PFSK-1 (cell line): Measurements from ENCODE around the gene FOXP2.

Source experiments
- FOXP2 ChIP-seq: optimal IDR thresholded peaks from 2 replicates; pipeline ENCODE3; 2011; ENCODE audit warnings: borderline replicate concordance, control low read depth, inconsistent platforms; ENCODE audit not compliant: insufficient read depth; ENCODE audit errors: extremely low read length, extremely low read depth
- POLR2AphosphoS5 ChIP-seq: IDR thresholded peaks from 2 replicates; pipeline ENCODE4 v1.6.1; 2012; ENCODE audit warnings: low read depth, mild to moderate bottlenecking, control low read depth, low read length, moderate library complexity
- REST ChIP-seq, 2 experiments: IDR thresholded peaks; 2 replicates each; pipeline versions ENCODE4 v1.6.1 to v1.8.0; 2011 to 2012; ENCODE audit warnings: low read depth in 2 of 2, low read length in 2 of 2, control low read depth in 1 of 2, inconsistent platforms in 1 of 2, mild to moderate bottlenecking in 1 of 2, moderate library complexity in 1 of 2; ENCODE audit not compliant: insufficient read depth in 1 of 2
- SIN3A ChIP-seq: IDR thresholded peaks from 2 replicates; pipeline ENCODE4 v1.6.1; 2012; ENCODE audit warnings: mild to moderate bottlenecking, low read length, moderate library complexity, borderline replicate concordance; ENCODE audit not compliant: insufficient read depth
- TAF1 ChIP-seq: IDR thresholded peaks from 2 replicates; pipeline ENCODE4 v1.6.1; 2012; ENCODE audit warnings: low read length, control low read depth, borderline replicate concordance; ENCODE audit not compliant: insufficient read depth

FOXP2 gene

GRCh38 chr7:114405427-114405826 lies 9.2 kb upstream of the FOXP2 start:
- no peak for TF ChIP-seq REST (IDR thresholded peaks at IDR 0.05; ENCODE audit: insufficient read depth in 1 of 2, low read depth in 2 of 2, low read length in 2 of 2)
- TF ChIP-seq FOXP2: no peak
- no peak for TF ChIP-seq POLR2AphosphoS5
- no peak for TF ChIP-seq TAF1
- TF ChIP-seq SIN3A: no peak

- no peak for TF ChIP-seq FOXP2
- no peak for TF ChIP-seq SIN3A
- no peak for TF ChIP-seq REST (IDR thresholded peaks at IDR 0.05; ENCODE audit: insufficient read depth in 1 of 2, low read depth in 2 of 2, low read length in 2 of 2)
- TF ChIP-seq TAF1: no peak
- no peak for TF ChIP-seq POLR2AphosphoS5
These were observed 4.9 kb upstream of the FOXP2 start for GRCh38 chr7:114409750-114410149.

- no peak for TF ChIP-seq POLR2AphosphoS5
- TF ChIP-seq TAF1: no peak
- TF ChIP-seq FOXP2: no peak
- no peak for TF ChIP-seq SIN3A
- TF ChIP-seq REST (IDR thresholded peaks at IDR 0.05; ENCODE audit: insufficient read depth in 1 of 2, low read depth in 2 of 2, low read length in 2 of 2): no peak
These were observed 2.1 kb upstream of the FOXP2 start for GRCh38 chr7:114412548-114412947.

- TF ChIP-seq REST (IDR thresholded peaks at IDR 0.05; ENCODE audit: insufficient read depth in 1 of 2, low read depth in 2 of 2, low read length in 2 of 2) (no peak), POLR2AphosphoS5 (no peak), FOXP2 (no peak), SIN3A (no peak), TAF1 (no peak)
These were observed 857 bp upstream of the FOXP2 start for GRCh38 chr7:114413761-114414155.
